ENCODE results near the gene ARID1B.

- TF ChIP-seq REST (IDR thresholded peaks at IDR 0.05; ENCODE audit: low read depth) (no peak), CTCF (IDR thresholded peaks at IDR 0.05 in 2 of 3, conservative IDR thresholded peaks at IDR 0.05 in 1 of 3; ENCODE audit: borderline replicate concordance in 1 of 3, insufficient read depth in 1 of 3, low read depth in 2 of 3, low read length in 2 of 3) (no peak), MAX (IDR thresholded peaks at IDR 0.05) (0 out of 2 replicates have a peak, but pooled peaks have one; percentile 55), EZH2phosphoT487 (IDR thresholded peaks at IDR 0.05; ENCODE audit: borderline replicate concordance) (no peak), SP1 (IDR thresholded peaks at IDR 0.05; ENCODE audit: low read depth) (no peak), EZH2 (IDR thresholded peaks at IDR 0.05) (no peak), RAD21 (IDR thresholded peaks at IDR 0.05; ENCODE audit: low read depth) (no peak), ELF1 (IDR thresholded peaks at IDR 0.05; ENCODE audit: borderline replicate concordance, low read depth) (no peak), EGR1 (IDR thresholded peaks at IDR 0.05; ENCODE audit: low read depth) (no peak; the same call in 1 of the 2 replicates)
These were observed 637 bp downstream of the ARID1B start for GRCh38 chr6:156777577-156778453.
